Body of pancreas (tissue), 4 donors: ENCODE measurements around the gene MAMDC2. TPM values are rescaled to one million over a fixed set of nuclear protein-coding genes. Genes with fewer than 3 reads are reported as not detected.

ENCODE experiments used
- ATAC-seq: fragments of 150-250 bp; one replicate; pipeline ENCODE4 v1.9.1; 2016
- DNase-seq, 4 donors: peaks; one replicate each; pipeline ENCODE4 v3.0.0-alpha.2; 2019
- H3K27ac ChIP-seq, 4 donors: fragments of 200-600 bp; sonication (generic); 1 replicate in 3 of 4; 2 replicates in 1 of 4; pipeline versions ENCODE4 v1.5.1 to v1.6.1; 2016 to 2019; ENCODE audit warnings: mild to moderate bottlenecking in 1 of 4, mixed read lengths in 1 of 4, moderate library complexity in 1 of 4
- H3K27me3 ChIP-seq, 2 donors: fragments of 200-600 bp; sonication (generic); one replicate each; pipeline ENCODE4 v1.6.0; 2016; ENCODE audit warnings: mild to moderate bottlenecking in 1 of 2
- H3K36me3 ChIP-seq, 2 donors: fragments of 200-600 bp; sonication (generic); replicated peaks in 1 of 2; 2 replicates each; pipeline ENCODE4 v1.5.1; 2016; ENCODE audit warnings: low read depth in 2 of 2; ENCODE audit not compliant: insufficient read depth in 1 of 2
- H3K4me1 ChIP-seq: fragments of 200-600 bp; sonication (generic); one replicate; pipeline ENCODE4 v1.6.0; 2016
- H3K4me3 ChIP-seq, 2 donors: fragments of 200-600 bp; sonication (generic); 1 replicate in 1 of 2; 2 replicates in 1 of 2; pipeline ENCODE4 v1.5.1; 2016 to 2019
- H3K9me3 ChIP-seq, 3 donors: fragments of 200-600 bp; sonication (generic); 1 replicate in 2 of 3; 2 replicates in 1 of 3; pipeline ENCODE4 v1.5.1; 2016
- POLR2A ChIP-seq, 3 donors: fragments of 450-650 bp; IDR thresholded peaks; one replicate each; pipeline ENCODE4 v1.6.1; 2016; ENCODE audit warnings: antibody characterized with exemption in 3 of 3, mild to moderate bottlenecking in 2 of 3
- WGBS, 2 donors: methylation state at CpG; one replicate each; pipeline ENCODE4 v1.1.5; 2017; 5-methylcytosine and 5-hydroxymethylcytosine counted together
- intact Hi-C: fragments of 100-400 bp; cut with DNase I; formaldehyde crosslinking; loops from one replicate; pipeline ENCODE4 v1.15.1; 2023
- total RNA-seq, 2 donors: library from RNA; depleted of rRNA; stranded (reverse); fragments of >200 nt; gene quantifications; one replicate each; pipeline ENCODE4 v1.1.0, GENCODE V29; 2016
- TF ChIP-seq, protein P1 (sequence below), 7 experiments: fragments of 450-650 bp in 4 of 7; fragments of 200-600 bp in 3 of 7; sonication (generic) in 3 of 7; IDR thresholded peaks; one replicate each; pipeline ENCODE4 v1.5.1; 2016 to 2019; ENCODE audit warnings: antibody characterized with exemption in 7 of 7

Gene MAMDC2
- total RNA-seq, 2 donors from 2014 or later = 4.0 to 17.1 TPM

DNA sequence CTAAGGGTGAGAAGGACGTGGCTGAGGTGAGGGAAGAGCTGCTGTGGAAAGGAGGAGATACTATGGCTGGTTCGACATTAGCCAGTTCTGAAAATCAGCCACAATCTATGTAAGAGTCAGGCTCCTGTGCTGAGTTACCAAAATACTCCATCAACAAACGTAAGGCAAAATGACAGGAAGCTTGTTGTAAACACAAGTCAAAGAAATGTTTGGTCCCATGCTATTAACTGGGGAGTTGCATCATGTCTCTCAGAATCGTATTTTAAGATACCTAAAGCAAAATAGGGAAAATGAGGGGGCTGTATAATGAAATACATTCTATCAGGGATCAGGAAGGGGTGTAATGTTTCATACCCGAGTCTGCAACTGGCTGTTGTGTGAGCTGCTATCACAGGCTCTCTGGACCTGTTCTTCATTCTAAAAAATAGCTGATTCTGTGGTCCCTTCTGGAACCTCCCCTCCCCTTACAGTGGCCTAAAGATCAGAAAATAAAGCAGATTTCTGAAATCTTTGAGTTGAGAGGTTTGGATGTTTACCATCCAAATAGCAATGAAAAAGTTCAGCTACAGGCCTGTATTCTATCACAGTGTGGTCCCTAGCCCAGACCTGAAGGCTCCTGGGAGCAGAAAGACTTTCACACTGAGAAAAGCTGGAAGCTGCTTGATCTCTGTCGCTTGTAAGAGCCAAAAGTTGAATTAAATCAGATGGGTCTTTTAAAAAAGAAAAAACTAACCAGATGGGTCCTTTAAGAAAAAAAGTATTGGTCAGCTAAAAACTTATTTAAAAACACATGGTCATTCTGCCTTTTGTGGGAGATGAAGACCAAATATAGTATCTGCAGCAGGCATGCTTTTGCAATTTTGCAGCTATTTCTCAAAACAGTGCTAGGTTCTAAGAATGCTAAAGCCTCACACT lies 117.3 kb downstream of the MAMDC2 start:
- DNase-seq (no peak), ATAC-seq (no peak)

DNA sequence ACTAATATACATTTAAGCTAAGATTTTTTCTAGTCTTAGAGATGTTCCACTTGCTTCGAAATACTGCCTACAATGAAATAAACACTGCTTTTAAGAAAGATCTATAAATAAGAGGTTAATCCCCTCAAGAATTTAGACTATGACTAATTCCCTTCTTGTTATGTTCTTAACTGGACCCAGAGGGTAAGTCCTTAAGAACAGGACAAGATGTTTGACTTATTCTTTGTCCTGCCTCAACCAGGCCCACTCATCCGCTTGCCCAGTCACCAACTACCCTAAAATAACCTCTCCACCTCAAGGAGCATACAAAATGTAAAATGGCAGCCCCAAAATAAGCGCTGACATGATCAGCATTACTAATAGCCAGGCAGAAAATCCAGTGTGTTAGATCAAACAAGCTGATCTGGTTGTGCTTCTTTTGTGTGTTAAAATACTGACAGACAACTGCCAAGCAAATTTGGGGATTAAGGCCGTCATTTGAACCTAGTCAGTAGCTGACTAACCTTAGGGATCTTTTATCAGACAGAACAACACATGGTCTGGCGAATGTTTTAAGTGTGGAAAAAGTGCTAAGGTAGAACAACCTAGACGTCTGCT lies 121.5 kb downstream of the MAMDC2 start:
- Histone ChIP-seq H3K36me3 (no peaks in the 10 kb centered on the region), H3K4me3 (no peak overlapping the region), H3K9me3 (no peaks in the 10 kb centered on the region), H3K4me1 (peaks cover 11% of the 10 kb centered on the region), H3K27me3 (no peaks in the 10 kb centered on the region), H3K27ac (no peak overlapping the region)
- ATAC-seq (no peak), DNase-seq (no peak)
- 74 to 86% methylated on average over 6 of the region's 6 CpGs for WGBS, 2 donors
- no peak for TF ChIP-seq POLR2A (IDR thresholded peaks at IDR 0.05)
- TF ChIP-seq, protein P1, sequence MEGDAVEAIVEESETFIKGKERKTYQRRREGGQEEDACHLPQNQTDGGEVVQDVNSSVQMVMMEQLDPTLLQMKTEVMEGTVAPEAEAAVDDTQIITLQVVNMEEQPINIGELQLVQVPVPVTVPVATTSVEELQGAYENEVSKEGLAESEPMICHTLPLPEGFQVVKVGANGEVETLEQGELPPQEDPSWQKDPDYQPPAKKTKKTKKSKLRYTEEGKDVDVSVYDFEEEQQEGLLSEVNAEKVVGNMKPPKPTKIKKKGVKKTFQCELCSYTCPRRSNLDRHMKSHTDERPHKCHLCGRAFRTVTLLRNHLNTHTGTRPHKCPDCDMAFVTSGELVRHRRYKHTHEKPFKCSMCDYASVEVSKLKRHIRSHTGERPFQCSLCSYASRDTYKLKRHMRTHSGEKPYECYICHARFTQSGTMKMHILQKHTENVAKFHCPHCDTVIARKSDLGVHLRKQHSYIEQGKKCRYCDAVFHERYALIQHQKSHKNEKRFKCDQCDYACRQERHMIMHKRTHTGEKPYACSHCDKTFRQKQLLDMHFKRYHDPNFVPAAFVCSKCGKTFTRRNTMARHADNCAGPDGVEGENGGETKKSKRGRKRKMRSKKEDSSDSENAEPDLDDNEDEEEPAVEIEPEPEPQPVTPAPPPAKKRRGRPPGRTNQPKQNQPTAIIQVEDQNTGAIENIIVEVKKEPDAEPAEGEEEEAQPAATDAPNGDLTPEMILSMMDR (IDR thresholded peaks at IDR 0.05) = no peak
- intact Hi-C loops = no loop called here

More for the DNA sequence above, 117.3 kb downstream of the MAMDC2 start:
- Histone ChIP-seq H3K4me1 (no peaks in the 10 kb centered on the region), H3K27me3 (no peaks in the 10 kb centered on the region), H3K4me3 (no peak overlapping the region), H3K9me3 (no peaks in the 10 kb centered on the region), H3K27ac (no peak overlapping the region), H3K36me3 (no peaks in the 10 kb centered on the region)
- TF ChIP-seq POLR2A (IDR thresholded peaks at IDR 0.05) = no peak
- TF ChIP-seq, protein P1 (IDR thresholded peaks at IDR 0.05) = no peak
- intact Hi-C loops = no loop called here
- 70 to 72% methylated on average over 6 of the region's 6 CpGs for WGBS, 2 donors

DNA sequence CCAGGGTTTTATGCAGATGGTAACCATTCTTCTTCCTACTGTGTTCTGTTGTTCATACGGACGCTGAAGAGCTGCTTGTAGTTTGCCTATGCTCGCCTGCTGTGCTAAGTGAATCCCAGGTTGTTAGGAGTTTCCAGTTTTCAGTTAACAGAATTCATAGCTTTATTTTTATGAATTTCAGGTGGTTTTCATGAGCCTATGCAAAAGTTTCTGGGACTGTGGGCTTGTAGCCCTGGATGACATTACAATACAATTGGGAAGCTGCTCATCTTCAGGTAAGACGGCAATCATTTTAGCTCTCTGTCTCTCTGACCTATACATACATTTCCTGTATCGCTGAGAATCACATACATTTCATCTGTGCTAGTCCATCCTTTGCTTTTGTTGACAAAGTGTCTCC lies 124.9 kb downstream of the MAMDC2 start:
- peaks cover 11% of the 10 kb centered on the region for H3K4me1 ChIP-seq
- H3K4me3 ChIP-seq = no peak overlapping the region
- DNase-seq = no peak
- TF ChIP-seq, protein P1 (IDR thresholded peaks at IDR 0.05) = no peak
- no peak for TF ChIP-seq POLR2A (IDR thresholded peaks at IDR 0.05)
- intact Hi-C loops = no loop called here
- no peaks in the 10 kb centered on the region for H3K27me3 ChIP-seq
- H3K9me3 ChIP-seq = no peaks in the 10 kb centered on the region
- ATAC-seq = no peak
- 95 to 97% methylated on average over 5 of the region's 5 CpGs for WGBS, 2 donors
- H3K27ac ChIP-seq = no peak overlapping the region
- H3K36me3 ChIP-seq = no peaks in the 10 kb centered on the region

DNA sequence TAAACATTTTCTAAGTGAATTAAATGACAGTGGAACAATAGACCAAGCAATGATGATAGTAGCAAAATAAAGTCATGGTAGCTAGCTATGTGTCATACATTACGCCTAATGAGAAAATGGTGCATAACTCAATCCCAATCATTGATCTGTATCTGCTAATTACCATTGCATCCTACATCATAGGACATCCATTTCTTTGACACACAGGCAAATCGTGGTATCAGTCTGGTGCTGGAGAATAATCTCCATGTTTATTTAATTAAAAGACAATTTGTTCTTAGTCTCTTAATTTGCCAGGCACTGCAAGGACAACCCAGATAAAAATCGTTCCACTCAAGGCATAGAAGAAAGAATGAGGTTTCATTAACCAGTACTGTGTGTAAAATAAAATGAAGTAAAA lies 125.6 kb downstream of the MAMDC2 start:
- H3K9me3 ChIP-seq = no peaks in the 10 kb centered on the region
- H3K4me3 ChIP-seq = no peak overlapping the region
- peaks cover 11% of the 10 kb centered on the region for H3K4me1 ChIP-seq
- no peak overlapping the region for H3K27ac ChIP-seq
- WGBS, 2 donors = 67 to 72% methylated on average over 3 of the region's 3 CpGs
- no peak for TF ChIP-seq POLR2A (IDR thresholded peaks at IDR 0.05)
- TF ChIP-seq, protein P1 (IDR thresholded peaks at IDR 0.05) = no peak
- intact Hi-C loops = no loop called here
- ATAC-seq (no peak), DNase-seq (no peak)
- H3K27me3 ChIP-seq = no peaks in the 10 kb centered on the region
- H3K36me3 ChIP-seq = no peaks in the 10 kb centered on the region
